Natural killer cell (primary cell): Measurements from ENCODE around the gene SDHA. TPM values are rescaled to one million over a fixed set of nuclear protein-coding genes. Genes with fewer than 3 reads are reported as not detected.

Experiments
- ATAC-seq, 3 donors: fragments of 150-1000 bp in 2 of 3; fragments of 200-7000 bp in 1 of 3; cut with Tn5 transposase; 1 replicate in 1 of 3; 2 replicates in 2 of 3; pipeline ENCODE4 v1.10.0; 2021; ENCODE audit warnings: mild to moderate bottlenecking in 2 of 3, moderate library complexity in 2 of 3
- DNase-seq, 2 donors: peaks; one replicate each; pipeline versions ENCODE4 v3.0.0 to v3.0.0-alpha.2; 2013 to 2021; ENCODE audit warnings: mixed read lengths in 1 of 2
- H3K27ac ChIP-seq: one replicate; pipeline ENCODE4 v1.5.1; 2013; ENCODE audit warnings: mild to moderate bottlenecking, low read length
- H3K27me3 ChIP-seq: one replicate; pipeline ENCODE4 v1.6.1; 2013; ENCODE audit warnings: low read length; ENCODE audit not compliant: control insufficient read depth, insufficient read depth
- H3K36me3 ChIP-seq: one replicate; pipeline ENCODE4 v1.6.1; 2013; ENCODE audit warnings: low read length; ENCODE audit not compliant: control insufficient read depth, insufficient read depth
- H3K4me1 ChIP-seq: one replicate; pipeline ENCODE4 v1.6.1; 2013; ENCODE audit warnings: low read length; ENCODE audit not compliant: control insufficient read depth, insufficient read depth
- H3K4me3 ChIP-seq: one replicate; pipeline ENCODE4 v1.5.1; 2013; ENCODE audit warnings: low read length
- H3K9me3 ChIP-seq: one replicate; pipeline ENCODE4 v1.6.1; 2013; ENCODE audit warnings: low read length; ENCODE audit not compliant: control insufficient read depth, insufficient read depth
- H3K27ac Mint-ChIP-seq, 2 donors: one replicate each; pipeline ENCODE4 v1.8.0; 2022; ENCODE audit warnings: mild to moderate bottlenecking in 2 of 2, mixed read lengths in 2 of 2, moderate library complexity in 1 of 2
- H3K27me3 Mint-ChIP-seq, 2 donors: one replicate each; pipeline ENCODE4 v1.8.0; 2022; ENCODE audit warnings: low read depth in 2 of 2, mixed read lengths in 2 of 2
- H3K36me3 Mint-ChIP-seq: one replicate; pipeline ENCODE4 v1.8.0; 2022; ENCODE audit warnings: mixed read lengths
- H3K4me1 Mint-ChIP-seq, 2 donors: one replicate each; pipeline ENCODE4 v1.8.0; 2022; ENCODE audit warnings: mixed read lengths in 2 of 2
- H3K4me3 Mint-ChIP-seq: one replicate; pipeline ENCODE4 v1.8.0; 2022; ENCODE audit warnings: mild to moderate bottlenecking, moderate library complexity, mixed read lengths
- H3K9me3 Mint-ChIP-seq, 2 donors: one replicate each; pipeline ENCODE4 v1.8.0; 2022; ENCODE audit warnings: mixed read lengths in 2 of 2
- WGBS: methylation state at CpG from one replicate; pipeline ENCODE4 v1.1.7; 2013; ENCODE audit warnings: missing lambda C conversion rate; ENCODE audit not compliant: insufficient coverage; 5-methylcytosine and 5-hydroxymethylcytosine counted together
- intact Hi-C: fragments of 100-400 bp; cut with micrococcal nuclease; formaldehyde crosslinking; loops from one replicate; pipeline ENCODE4 v1.14.2; 2022
- total RNA-seq, 4 donors: library from RNA; stranded (reverse); fragments of 120-200 nt in 1 of 4; gene quantifications; one replicate each; pipeline versions ENCODE4 v1.2.3 to v1.2.4, GENCODE V29; 2013 to 2022
- TF ChIP-seq, protein P1 (sequence below): fragments of 200-600 bp; IDR thresholded peaks from one replicate; pipeline ENCODE4 v1.8.0; 2022; ENCODE audit warnings: antibody characterized with exemption

The SDHA gene
- total RNA-seq, 3 donors from 2014 or later (not counting 1 experiment from before 2014, with no cell fraction given), result 173 to 183 (median 173) TPM

GRCh38 chr5:174876-175465 lies 43.1 kb upstream of the SDHA start:
- peaks cover 0 to 3% of the 10 kb centered on the region in 2 donors for H3K27me3 Mint-ChIP-seq
- DNase-seq (no peak), ATAC-seq (no peak)
- WGBS, result 89% methylated on average over 16 of the region's 16 CpGs
- no peaks in the 10 kb centered on the region for H3K36me3 Mint-ChIP-seq
- no peaks in the 10 kb centered on the region for H3K36me3 ChIP-seq
- no peaks in the 10 kb centered on the region for H3K4me1 ChIP-seq
- H3K4me3 Mint-ChIP-seq, result no peak overlapping the region
- no peak overlapping the region for H3K27ac ChIP-seq
- H3K27me3 ChIP-seq, result no peaks in the 10 kb centered on the region
- TF ChIP-seq, protein P1, sequence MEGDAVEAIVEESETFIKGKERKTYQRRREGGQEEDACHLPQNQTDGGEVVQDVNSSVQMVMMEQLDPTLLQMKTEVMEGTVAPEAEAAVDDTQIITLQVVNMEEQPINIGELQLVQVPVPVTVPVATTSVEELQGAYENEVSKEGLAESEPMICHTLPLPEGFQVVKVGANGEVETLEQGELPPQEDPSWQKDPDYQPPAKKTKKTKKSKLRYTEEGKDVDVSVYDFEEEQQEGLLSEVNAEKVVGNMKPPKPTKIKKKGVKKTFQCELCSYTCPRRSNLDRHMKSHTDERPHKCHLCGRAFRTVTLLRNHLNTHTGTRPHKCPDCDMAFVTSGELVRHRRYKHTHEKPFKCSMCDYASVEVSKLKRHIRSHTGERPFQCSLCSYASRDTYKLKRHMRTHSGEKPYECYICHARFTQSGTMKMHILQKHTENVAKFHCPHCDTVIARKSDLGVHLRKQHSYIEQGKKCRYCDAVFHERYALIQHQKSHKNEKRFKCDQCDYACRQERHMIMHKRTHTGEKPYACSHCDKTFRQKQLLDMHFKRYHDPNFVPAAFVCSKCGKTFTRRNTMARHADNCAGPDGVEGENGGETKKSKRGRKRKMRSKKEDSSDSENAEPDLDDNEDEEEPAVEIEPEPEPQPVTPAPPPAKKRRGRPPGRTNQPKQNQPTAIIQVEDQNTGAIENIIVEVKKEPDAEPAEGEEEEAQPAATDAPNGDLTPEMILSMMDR, result no peak
- H3K9me3 Mint-ChIP-seq, result no peaks in the 10 kb centered on the region
- intact Hi-C loops, result no loop called here
- no peaks in the 10 kb centered on the region for H3K4me1 Mint-ChIP-seq
- no peak overlapping the region for H3K27ac Mint-ChIP-seq
- no peaks in the 10 kb centered on the region for H3K9me3 ChIP-seq
- H3K4me3 ChIP-seq, result no peak overlapping the region

DNA sequence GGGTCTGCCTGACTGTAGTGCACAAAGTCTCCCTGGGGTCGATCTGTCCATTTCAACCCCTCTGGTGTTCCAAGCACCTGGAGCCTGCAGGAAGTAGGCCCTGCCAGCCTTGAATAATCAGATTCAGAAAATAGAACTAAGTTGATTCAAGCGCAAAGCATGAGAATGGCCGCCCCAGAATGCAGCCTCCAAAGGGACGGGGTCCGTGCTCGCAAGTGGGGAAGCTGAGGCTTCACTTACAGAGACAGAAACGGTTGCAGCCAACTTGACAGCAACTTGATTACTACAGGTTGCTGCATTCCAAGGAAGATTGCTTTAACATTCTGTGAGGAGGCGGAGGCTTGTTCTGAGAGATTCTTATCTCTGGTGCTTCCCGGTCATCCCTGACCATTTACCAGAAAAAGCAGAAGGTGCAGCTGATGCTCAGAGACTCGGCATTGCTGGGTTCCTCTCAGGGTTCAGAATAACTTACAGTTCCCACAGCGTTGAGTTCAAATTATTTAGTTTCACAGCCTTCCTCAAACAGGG lies 41.8 kb upstream of the SDHA start:
- H3K27ac ChIP-seq, result no peak overlapping the region
- H3K9me3 ChIP-seq, result no peaks in the 10 kb centered on the region
- H3K27ac Mint-ChIP-seq, result no peak overlapping the region
- no peaks in the 10 kb centered on the region for H3K36me3 ChIP-seq
- no peaks in the 10 kb centered on the region for H3K36me3 Mint-ChIP-seq
- peaks cover 0 to 3% of the 10 kb centered on the region in 2 donors for H3K27me3 Mint-ChIP-seq
- H3K4me1 Mint-ChIP-seq, result no peaks in the 10 kb centered on the region
- TF ChIP-seq, protein P1, result no peak
- H3K4me1 ChIP-seq, result no peaks in the 10 kb centered on the region
- intact Hi-C loops, result no loop called here
- 86% methylated on average over 11 of the region's 11 CpGs for WGBS
- H3K9me3 Mint-ChIP-seq, result no peaks in the 10 kb centered on the region
- H3K4me3 ChIP-seq, result no peak overlapping the region
- H3K27me3 ChIP-seq, result no peaks in the 10 kb centered on the region
- H3K4me3 Mint-ChIP-seq, result no peak overlapping the region
- ATAC-seq, result no peak
- no peak for DNase-seq

DNA sequence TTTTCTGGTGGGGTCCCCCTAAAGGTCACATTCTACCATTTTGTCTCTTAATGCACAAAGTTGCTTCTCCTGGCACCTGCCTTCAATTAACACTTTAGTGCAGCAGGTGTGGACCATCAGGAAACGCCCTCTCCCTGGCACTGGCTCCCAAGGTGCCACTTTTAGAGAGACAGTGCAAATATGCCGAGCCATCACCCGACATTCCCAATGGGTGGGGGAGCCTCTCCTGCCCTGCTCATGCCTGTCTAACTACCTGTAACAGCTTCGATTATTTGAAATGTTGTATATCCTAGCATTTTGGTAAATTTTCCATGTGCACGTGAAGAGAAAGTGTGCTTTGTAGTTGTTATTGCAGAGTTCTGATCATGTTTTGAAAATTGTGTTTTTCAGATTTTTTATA lies 40.0 kb upstream of the SDHA start:
- 74% methylated on average over 4 of the region's 5 CpGs for WGBS
- H3K36me3 Mint-ChIP-seq, result no peaks in the 10 kb centered on the region

More for the DNA sequence above, 40.0 kb upstream of the SDHA start:
- no peak overlapping the region for H3K27ac Mint-ChIP-seq
- Histone ChIP-seq H3K36me3 (no peaks in the 10 kb centered on the region), H3K9me3 (no peaks in the 10 kb centered on the region), H3K27ac (no peak overlapping the region), H3K4me3 (no peak overlapping the region), H3K4me1 (no peaks in the 10 kb centered on the region), H3K27me3 (no peaks in the 10 kb centered on the region)
- intact Hi-C loops, result no loop called here
- ATAC-seq (no peak), DNase-seq (no peak)
- H3K4me1 Mint-ChIP-seq, result no peaks in the 10 kb centered on the region
- no peak overlapping the region for H3K4me3 Mint-ChIP-seq
- H3K27me3 Mint-ChIP-seq, result peaks cover 0 to 3% of the 10 kb centered on the region in 2 donors
- no peaks in the 10 kb centered on the region for H3K9me3 Mint-ChIP-seq
- TF ChIP-seq, protein P1, result no peak
